SK-N-SH (cell line): ENCODE results near the gene SFXN5.

ENCODE experiments used
- CTCF ChIP-seq: fragments of 200-600 bp; sonication (generic); IDR thresholded peaks from 2 replicates; pipeline ENCODE4 v1.6.1; 2017; ENCODE audit warnings: antibody characterized with exemption, mild to moderate bottlenecking, moderate library complexity
- EP300 ChIP-seq, 2 experiments: IDR thresholded peaks; 2 replicates each; pipeline versions ENCODE4 v1.4.0 to v1.6.1; 2012; ENCODE audit warnings: borderline replicate concordance in 1 of 2, low read depth in 1 of 2, low read length in 1 of 2
- NFIC ChIP-seq: IDR thresholded peaks from 2 replicates; pipeline ENCODE4 v1.4.0; 2012; ENCODE audit warnings: borderline replicate concordance
- NRF1 ChIP-seq: IDR thresholded peaks from 2 replicates; pipeline ENCODE4 v1.6.1; 2012; ENCODE audit warnings: low read depth, mild to moderate bottlenecking, low read length
- POLR2AphosphoS5 ChIP-seq: IDR thresholded peaks from 2 replicates; pipeline ENCODE4 v1.6.1; 2012; ENCODE audit warnings: low read depth, low read length
- RAD21 ChIP-seq: IDR thresholded peaks from 2 replicates; pipeline ENCODE4 v1.6.1; 2012; ENCODE audit warnings: mild to moderate bottlenecking, low read length
- REST ChIP-seq: IDR thresholded peaks from 2 replicates; pipeline ENCODE4 v1.6.1; 2012; ENCODE audit warnings: mild to moderate bottlenecking, low read depth, low read length, moderate library complexity
- RFX5 ChIP-seq: IDR thresholded peaks from 2 replicates; pipeline ENCODE4 v1.6.1; 2012; ENCODE audit warnings: mild to moderate bottlenecking, improper control_type of control experiment, low read length
- TAF1 ChIP-seq: IDR thresholded peaks from 2 replicates; pipeline ENCODE4 v1.6.1; 2012; ENCODE audit warnings: low read depth, mild to moderate bottlenecking, low read length, moderate library complexity, borderline replicate concordance
- TF ChIP-seq, protein P1 (sequence below): fragments of 150-350 bp; IDR thresholded peaks from 2 replicates; pipeline ENCODE4 v1.6.1; 2017; ENCODE audit warnings: antibody characterized with exemption, low read length, low read depth, borderline replicate concordance
- TF ChIP-seq, protein P2 (sequence below): IDR thresholded peaks from 2 replicates; pipeline ENCODE4 v1.4.0; 2012; ENCODE audit warnings: low read depth, borderline replicate concordance
- TF ChIP-seq, protein P3 (sequence below): IDR thresholded peaks from 2 replicates; pipeline ENCODE4 v1.4.0; 2012; ENCODE audit warnings: low read depth

- no peak for TF ChIP-seq CTCF
- TF ChIP-seq NRF1: no peak
- TF ChIP-seq POLR2AphosphoS5: no peak
- no peak for TF ChIP-seq REST
- TF ChIP-seq, protein P1, sequence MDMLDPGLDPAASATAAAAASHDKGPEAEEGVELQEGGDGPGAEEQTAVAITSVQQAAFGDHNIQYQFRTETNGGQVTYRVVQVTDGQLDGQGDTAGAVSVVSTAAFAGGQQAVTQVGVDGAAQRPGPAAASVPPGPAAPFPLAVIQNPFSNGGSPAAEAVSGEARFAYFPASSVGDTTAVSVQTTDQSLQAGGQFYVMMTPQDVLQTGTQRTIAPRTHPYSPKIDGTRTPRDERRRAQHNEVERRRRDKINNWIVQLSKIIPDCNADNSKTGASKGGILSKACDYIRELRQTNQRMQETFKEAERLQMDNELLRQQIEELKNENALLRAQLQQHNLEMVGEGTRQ: no peak
- TF ChIP-seq, protein P2, sequence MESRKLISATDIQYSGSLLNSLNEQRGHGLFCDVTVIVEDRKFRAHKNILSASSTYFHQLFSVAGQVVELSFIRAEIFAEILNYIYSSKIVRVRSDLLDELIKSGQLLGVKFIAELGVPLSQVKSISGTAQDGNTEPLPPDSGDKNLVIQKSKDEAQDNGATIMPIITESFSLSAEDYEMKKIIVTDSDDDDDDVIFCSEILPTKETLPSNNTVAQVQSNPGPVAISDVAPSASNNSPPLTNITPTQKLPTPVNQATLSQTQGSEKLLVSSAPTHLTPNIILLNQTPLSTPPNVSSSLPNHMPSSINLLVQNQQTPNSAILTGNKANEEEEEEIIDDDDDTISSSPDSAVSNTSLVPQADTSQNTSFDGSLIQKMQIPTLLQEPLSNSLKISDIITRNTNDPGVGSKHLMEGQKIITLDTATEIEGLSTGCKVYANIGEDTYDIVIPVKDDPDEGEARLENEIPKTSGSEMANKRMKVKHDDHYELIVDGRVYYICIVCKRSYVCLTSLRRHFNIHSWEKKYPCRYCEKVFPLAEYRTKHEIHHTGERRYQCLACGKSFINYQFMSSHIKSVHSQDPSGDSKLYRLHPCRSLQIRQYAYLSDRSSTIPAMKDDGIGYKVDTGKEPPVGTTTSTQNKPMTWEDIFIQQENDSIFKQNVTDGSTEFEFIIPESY: no peak
- TF ChIP-seq TAF1: no peak
- no peak for TF ChIP-seq EP300 (IDR thresholded peaks at IDR 0.05; ENCODE audit: borderline replicate concordance in 1 of 2, low read depth in 1 of 2, low read length in 1 of 2)
- TF ChIP-seq, protein P3, sequence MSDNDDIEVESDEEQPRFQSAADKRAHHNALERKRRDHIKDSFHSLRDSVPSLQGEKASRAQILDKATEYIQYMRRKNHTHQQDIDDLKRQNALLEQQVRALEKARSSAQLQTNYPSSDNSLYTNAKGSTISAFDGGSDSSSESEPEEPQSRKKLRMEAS: no peak
- TF ChIP-seq NFIC: no peak
- TF ChIP-seq RFX5: no peak
- no peak for TF ChIP-seq RAD21
These were observed 8.1 kb upstream of the SFXN5 start for GRCh38 chr2:73079636-73080035.
